H4 (cell line): ENCODE data around the gene FGF2. TPM values are rescaled to one million over a fixed set of nuclear protein-coding genes. Genes with fewer than 3 reads are reported as not detected.
A peak's percentile ranks its signal among the peaks of the same experiment; 100 is the strongest.
"Not testable (repeated sequence)": the region's sequence is repeated elsewhere in the genome, so short reads cannot be mapped to it uniquely, and the experiment has no call there.

ENCODE experiments used
- DNase-seq: peaks from one replicate; pipeline ENCODE4 v3.0.0-alpha.2; 2015; ENCODE audit warnings: low spot score
- total RNA-seq: library from RNA; depleted of rRNA; stranded (reverse); fragments of >200 nt; shearing (Covaris generic); gene quantifications from 2 replicates; pipeline ENCODE4 v1.2.3, GENCODE V29; 2014

Gene FGF2
- total RNA-seq, 1 experiment from 2014 or later: 4.9 TPM

GRCh38 chr4:122812823-122813222 lies 13.8 kb upstream of the FGF2 start:
- DNase-seq: not testable (repeated sequence)

GRCh38 chr4:122814426-122814825 lies 12.2 kb upstream of the FGF2 start:
- no peak for DNase-seq

- no peak for DNase-seq
These were observed 11.4 kb upstream of the FGF2 start for GRCh38 chr4:122815248-122815647.

- no peak for DNase-seq
These were observed 10.2 kb upstream of the FGF2 start for GRCh38 chr4:122816476-122816875.

GRCh38 chr4:122819708-122820449 lies 6.8 kb upstream of the FGF2 start:
- DNase-seq: peak; percentile 17

GRCh38 chr4:122821092-122821491 lies 5.5 kb upstream of the FGF2 start:
- no peak for DNase-seq

- no peak for DNase-seq
These were observed 4.2 kb upstream of the FGF2 start for GRCh38 chr4:122822466-122822865.

- no peak for DNase-seq
These were observed 3.2 kb upstream of the FGF2 start for GRCh38 chr4:122823476-122823875.

GRCh38 chr4:122824616-122825015 lies 2.0 kb upstream of the FGF2 start:
- DNase-seq: no peak

GRCh38 chr4:122826079-122826527 lies 528 bp upstream of the FGF2 start:
- DNase-seq: no peak

- DNase-seq: no peak
These were observed 737 bp downstream of the FGF2 start for GRCh38 chr4:122827258-122827878.

GRCh38 chr4:122827879-122828601 lies 1.4 kb downstream of the FGF2 start:
- DNase-seq: peak; percentile 55

GRCh38 chr4:122830426-122831095 lies 3.9 kb downstream of the FGF2 start:
- no peak for DNase-seq

GRCh38 chr4:122831515-122832196 lies 5.0 kb downstream of the FGF2 start:
- no peak for DNase-seq

GRCh38 chr4:122832732-122833131 lies 6.1 kb downstream of the FGF2 start:
- DNase-seq: no peak

GRCh38 chr4:122833999-122834398 lies 7.4 kb downstream of the FGF2 start:
- no peak for DNase-seq

GRCh38 chr4:122836941-122837340 lies 10.3 kb downstream of the FGF2 start:
- DNase-seq: no peak

GRCh38 chr4:122838034-122838433 lies 11.4 kb downstream of the FGF2 start:
- no peak for DNase-seq

- DNase-seq: no peak
These were observed 15.8 kb downstream of the FGF2 start for GRCh38 chr4:122842392-122842791.

- no peak for DNase-seq
These were observed 16.4 kb downstream of the FGF2 start for GRCh38 chr4:122842984-122843531.

- DNase-seq: not testable (repeated sequence)
These were observed 17.8 kb downstream of the FGF2 start for GRCh38 chr4:122844391-122844790.
